ENCODE results near the gene IL17RC. TPM values are rescaled to one million over a fixed set of nuclear protein-coding genes. Genes with fewer than 3 reads are reported as not detected.

IL17RC gene
- total and polyA plus RNA-seq, 2 donors (not counting 3 experiments of a cell fraction or from before 2014, with no cell fraction given), result 18.7 to 19.9 TPM

DNA sequence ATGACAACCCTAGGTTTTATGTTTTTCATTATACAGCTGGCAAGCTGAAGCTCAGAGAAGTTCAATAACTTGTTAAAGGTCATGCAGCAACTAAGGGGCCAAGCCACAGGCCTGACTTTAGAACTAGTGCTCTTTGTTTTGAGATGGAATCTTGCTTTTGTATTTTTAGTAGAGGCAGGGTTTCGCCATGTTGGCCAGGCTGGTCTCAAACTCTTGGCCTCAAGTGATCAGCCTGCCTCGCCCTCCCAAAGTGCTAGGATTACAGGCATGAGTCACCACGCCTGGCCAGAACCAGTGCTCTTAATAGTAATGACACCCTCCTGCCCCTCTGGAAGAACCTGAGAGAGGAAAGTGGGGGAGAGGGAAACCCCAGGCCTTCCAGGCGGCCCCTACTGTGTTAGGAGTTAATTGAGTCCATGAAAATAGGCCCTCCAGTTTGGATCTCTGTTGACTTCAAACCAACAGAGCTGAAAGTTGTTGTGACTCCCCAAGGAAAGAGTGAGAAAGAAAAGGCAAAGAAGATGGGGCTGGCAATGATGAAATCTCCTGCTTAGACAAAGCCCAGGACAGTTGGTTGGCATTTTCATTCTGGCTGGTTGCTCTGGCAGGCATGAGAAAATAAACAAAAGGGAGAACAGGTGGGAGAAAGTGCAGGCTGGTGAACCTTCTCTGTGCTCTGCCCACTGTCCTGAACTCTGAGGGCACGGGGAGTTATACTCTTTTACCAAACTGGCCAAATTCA is 38.9 kb downstream of the IL17RC start:
- Histone ChIP-seq H3K79me2 (ENCODE audit: control insufficient read depth, insufficient read depth, low read length) (no peaks in the 10 kb centered on the region), H2AFZ (ENCODE audit: low read depth, low read length) (no peak overlapping the region), H3K9ac (replicated peaks; ENCODE audit: extremely low read depth, insufficient read depth, low read length) (no peak overlapping the region), H3K27ac (ENCODE audit: insufficient read depth, low read depth, low read length) (no peak overlapping the region), H3K9me1 (replicated peaks; ENCODE audit: control insufficient read depth, extremely low read depth, insufficient read depth, low read length) (no peaks in the 10 kb centered on the region), H3K9me3 (replicated peaks; ENCODE audit: control insufficient read depth, insufficient read depth, low read length) (no peaks in the 10 kb centered on the region), H3K4me3 (replicated peaks in 1 of 3; ENCODE audit: insufficient read depth in 1 of 3, low read depth in 1 of 3, low read length in 3 of 3) (no peak overlapping the region), H3K4me1 (ENCODE audit: control insufficient read depth, extremely low read depth, insufficient read depth, low read length) (peaks cover 4% of the 10 kb centered on the region), H3K36me3 (ENCODE audit: control insufficient read depth in 2 of 2, extremely low read depth in 1 of 2, insufficient read depth in 2 of 2, low read length in 2 of 2) (no peaks in the 10 kb centered on the region), H3K4me2 (ENCODE audit: insufficient read depth, low read length) (no peak overlapping the region), H4K20me1 (replicated peaks; ENCODE audit: control insufficient read depth, extremely low read depth, insufficient read depth, low read length) (no peaks in the 10 kb centered on the region), H3K27me3 (ENCODE audit: control insufficient read depth in 2 of 2, insufficient read depth in 2 of 2, low read length in 2 of 2) (no peaks in the 10 kb centered on the region)
- DNase-seq (ENCODE audit: low read depth, low spot score), result no peak
- POLR2A ChIA-PET, result no interaction called here
- dilution Hi-C loops (cut with MboI; ENCODE audit: extremely low pct_ligation_motif_present, low sequenced_read_pairs) (no loop called here), intact Hi-C loops (cut with micrococcal nuclease) (no loop called here)
- TF ChIP-seq, protein P1, sequence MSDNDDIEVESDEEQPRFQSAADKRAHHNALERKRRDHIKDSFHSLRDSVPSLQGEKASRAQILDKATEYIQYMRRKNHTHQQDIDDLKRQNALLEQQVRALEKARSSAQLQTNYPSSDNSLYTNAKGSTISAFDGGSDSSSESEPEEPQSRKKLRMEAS (IDR thresholded peaks at IDR 0.05; ENCODE audit: insufficient read depth, insufficient read length), result no peak
- FAIRE-seq, result no peak
- CTCF ChIA-PET, result interaction anchor here (1.3 kb wide), 1 partner anchor 10 kb away, joined by 3 read pairs; no protein-coding TSS in a partner anchor
- no TSS peak for BruUV-seq (replicated peaks)

DNA sequence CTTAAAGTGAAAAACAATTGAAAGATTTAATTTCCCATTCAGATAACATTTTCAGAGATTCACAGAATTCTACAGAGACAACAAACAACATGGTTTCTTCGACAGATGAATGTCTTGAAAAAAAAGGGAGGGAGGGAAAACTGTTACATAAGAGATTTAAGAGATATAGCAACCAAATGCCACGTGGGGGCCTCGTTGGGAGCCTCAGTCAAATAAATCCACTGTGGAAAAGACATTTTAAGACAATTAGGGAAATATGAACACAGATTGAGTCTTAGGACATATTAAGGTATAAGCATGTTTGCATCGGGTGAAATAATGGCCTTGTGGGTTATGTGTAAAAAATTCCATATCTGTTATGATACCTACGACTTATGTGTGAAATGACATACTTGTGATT is 40.3 kb downstream of the IL17RC start:
- BruUV-seq (replicated peaks), result no TSS peak
- Histone ChIP-seq H3K4me3 (replicated peaks in 1 of 3; ENCODE audit: insufficient read depth in 1 of 3, low read depth in 1 of 3, low read length in 3 of 3) (no peak overlapping the region), H3K9me3 (replicated peaks; ENCODE audit: control insufficient read depth, insufficient read depth, low read length) (no peaks in the 10 kb centered on the region), H3K4me1 (ENCODE audit: control insufficient read depth, extremely low read depth, insufficient read depth, low read length) (no peaks in the 10 kb centered on the region), H3K79me2 (ENCODE audit: control insufficient read depth, insufficient read depth, low read length) (no peaks in the 10 kb centered on the region), H3K4me2 (ENCODE audit: insufficient read depth, low read length) (no peak overlapping the region), H3K9me1 (replicated peaks; ENCODE audit: control insufficient read depth, extremely low read depth, insufficient read depth, low read length) (no peaks in the 10 kb centered on the region), H4K20me1 (replicated peaks; ENCODE audit: control insufficient read depth, extremely low read depth, insufficient read depth, low read length) (no peaks in the 10 kb centered on the region), H3K27ac (ENCODE audit: insufficient read depth, low read depth, low read length) (no peak overlapping the region), H2AFZ (ENCODE audit: low read depth, low read length) (no peak overlapping the region), H3K27me3 (ENCODE audit: control insufficient read depth in 2 of 2, insufficient read depth in 2 of 2, low read length in 2 of 2) (no peaks in the 10 kb centered on the region), H3K9ac (replicated peaks; ENCODE audit: extremely low read depth, insufficient read depth, low read length) (no peak overlapping the region), H3K36me3 (ENCODE audit: control insufficient read depth in 2 of 2, extremely low read depth in 1 of 2, insufficient read depth in 2 of 2, low read length in 2 of 2) (no peaks in the 10 kb centered on the region)
- intact Hi-C loops (cut with micrococcal nuclease) (no loop called here), dilution Hi-C loops (cut with MboI; ENCODE audit: extremely low pct_ligation_motif_present, low sequenced_read_pairs) (no loop called here)
- FAIRE-seq, result peak; percentile 64
- TF ChIP-seq FOS (IDR thresholded peaks at IDR 0.05; ENCODE audit: borderline replicate concordance, insufficient read depth, low read length), result no peak
- TF ChIP-seq, protein P1 (IDR thresholded peaks at IDR 0.05; ENCODE audit: insufficient read depth, insufficient read length), result no peak
- TF ChIP-seq, protein P2, sequence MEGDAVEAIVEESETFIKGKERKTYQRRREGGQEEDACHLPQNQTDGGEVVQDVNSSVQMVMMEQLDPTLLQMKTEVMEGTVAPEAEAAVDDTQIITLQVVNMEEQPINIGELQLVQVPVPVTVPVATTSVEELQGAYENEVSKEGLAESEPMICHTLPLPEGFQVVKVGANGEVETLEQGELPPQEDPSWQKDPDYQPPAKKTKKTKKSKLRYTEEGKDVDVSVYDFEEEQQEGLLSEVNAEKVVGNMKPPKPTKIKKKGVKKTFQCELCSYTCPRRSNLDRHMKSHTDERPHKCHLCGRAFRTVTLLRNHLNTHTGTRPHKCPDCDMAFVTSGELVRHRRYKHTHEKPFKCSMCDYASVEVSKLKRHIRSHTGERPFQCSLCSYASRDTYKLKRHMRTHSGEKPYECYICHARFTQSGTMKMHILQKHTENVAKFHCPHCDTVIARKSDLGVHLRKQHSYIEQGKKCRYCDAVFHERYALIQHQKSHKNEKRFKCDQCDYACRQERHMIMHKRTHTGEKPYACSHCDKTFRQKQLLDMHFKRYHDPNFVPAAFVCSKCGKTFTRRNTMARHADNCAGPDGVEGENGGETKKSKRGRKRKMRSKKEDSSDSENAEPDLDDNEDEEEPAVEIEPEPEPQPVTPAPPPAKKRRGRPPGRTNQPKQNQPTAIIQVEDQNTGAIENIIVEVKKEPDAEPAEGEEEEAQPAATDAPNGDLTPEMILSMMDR (IDR thresholded peaks at IDR 0.05; ENCODE audit: extremely low read depth in 1 of 2, insufficient read depth in 1 of 2, low read depth in 1 of 2, low read length in 2 of 2), result peak in 1 of 2 donors; percentile 6
- peak; percentile 23 for DNase-seq (ENCODE audit: low read depth, low spot score)
- CTCF ChIA-PET, result no interaction called here
- POLR2A ChIA-PET, result no interaction called here

Data from endothelial cell of umbilical vein (primary cell).